H1 (cell line): ENCODE results near the gene GNB1. TPM values are rescaled to one million over a fixed set of nuclear protein-coding genes. Genes with fewer than 3 reads are reported as not detected.

Experiments
- BACH1 ChIP-seq: IDR thresholded peaks from 2 replicates; pipeline ENCODE4 v1.6.1; 2012; ENCODE audit warnings: low read length, improper control_type of control experiment
- MAX ChIP-seq: IDR thresholded peaks from 2 replicates; pipeline ENCODE4 v1.6.1; 2012; ENCODE audit warnings: inconsistent platforms
- PHF8 ChIP-seq: fragments of 200-600 bp; sonication (generic); conservative IDR thresholded peaks from 2 replicates; pipeline ENCODE4 v1.7.1; 2012; ENCODE audit warnings: low read depth, mild to moderate bottlenecking, inconsistent platforms, low read length, moderate library complexity
- polyA plus RNA-seq, 7 experiments: library from polyadenylated mRNA; depleted of rRNA in 3 of 7; stranded (reverse) in 5 of 7; unstranded in 2 of 7; fragments of >200 nt in 5 of 7; fragments of 200-250 nt in 2 of 7; gene quantifications; 1 replicate in 5 of 7; 2 replicates in 1 of 7; 4 replicates in 1 of 7; pipeline versions ENCODE4 v1.2.1 to v1.2.3, GENCODE V29; 2011 to 2013; ENCODE audit warnings: missing spikeins in 2 of 7, mixed read lengths in 2 of 7
- total RNA-seq: library from RNA; stranded (reverse); fragmentation: NEBNext Ultra II Directional; extraction: Animal tissue kit (Norgen Biotek cat#: 25700); gene quantifications from 2 replicates; pipeline ENCODE4 v1.2.1, GENCODE V29; 2021

The GNB1 gene
- total and polyA plus RNA-seq, 2 of the 8 experiments (the other 6 are each of a cell fraction or from before 2014, with no cell fraction given): 343 to 382 TPM

GRCh38 chr1:1891349-1892078 lies 627 bp upstream of the GNB1 start (continued):
- TF ChIP-seq MAX (peak; percentile 32; the same call in 1 of the 2 replicates), BACH1 (no peak; the same call in 1 of the 2 replicates), PHF8 (peak; percentile 57; the same call in 1 of the 2 replicates)
